GM18868 (cell line): ENCODE results near the gene KRTAP20-1.

Experiments used
- ATAC-seq: cut with Tn5 transposase; IDR thresholded peaks from one replicate; pipeline ENCODE4 v1.9.1; 2021; ENCODE audit warnings: mild to moderate bottlenecking, moderate library complexity; ENCODE audit not compliant: unreplicated experiment

KRTAP20-1 gene

DNA sequence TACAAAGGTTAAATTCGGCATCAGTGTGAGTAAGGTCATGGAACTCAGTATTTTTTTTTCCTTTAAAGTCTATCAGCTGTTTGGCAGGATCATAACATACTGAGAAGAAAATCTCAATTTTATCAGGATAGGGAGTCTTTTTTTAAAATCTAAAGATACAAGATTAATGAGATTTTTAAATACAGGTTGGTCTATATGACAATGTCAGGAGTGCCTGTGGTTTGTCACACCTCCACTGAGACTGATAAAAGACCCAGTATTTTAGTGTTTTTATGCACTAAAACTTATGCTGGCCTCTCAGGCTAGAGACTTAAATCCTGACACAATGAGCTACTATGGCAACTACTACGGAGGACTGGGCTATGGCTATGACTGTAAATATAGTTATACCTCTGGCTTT is 26.3 kb downstream of the KRTAP20-1 start, which contains the start of gene KRTAP20-3:
KRTAP20-3 (plus strand) TSS at position 301 of the 400 bp plus-strand sequence.
- no peak for ATAC-seq

DNA sequence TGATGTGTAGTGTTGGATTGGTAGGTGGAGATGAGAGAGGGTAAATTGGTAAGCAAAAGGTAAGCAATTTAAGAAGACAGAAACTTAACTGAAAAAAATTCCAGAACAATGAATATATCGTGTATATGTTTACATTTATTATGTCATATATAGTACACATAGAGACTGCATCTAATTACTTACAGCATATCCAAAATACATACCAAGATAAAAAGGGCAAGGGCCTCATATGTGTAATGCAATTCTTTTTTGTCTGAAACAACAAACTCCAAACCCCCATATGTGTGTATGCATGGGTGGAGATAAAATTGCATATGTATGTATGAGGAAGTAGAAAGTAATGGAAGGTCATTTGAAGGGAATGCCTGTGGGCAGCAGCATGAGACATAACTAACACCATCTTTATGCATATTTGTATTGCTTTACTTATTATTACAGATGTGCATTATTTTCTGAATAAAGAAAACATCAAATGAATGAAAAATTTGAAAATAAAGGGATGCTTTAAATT is 30.7 kb downstream of the KRTAP20-1 start:
- no peak for ATAC-seq

- no peak for ATAC-seq
Measured at GRCh38 chr21:30652891-30653290, 36.7 kb downstream of the KRTAP20-1 start.
